SIG-M5 treated with dmso at 0.1 percent for 504 hours (cell line): ENCODE results near the gene NDUFB5.

Source experiments
- DNase-seq: peaks from one replicate; lab custom pipeline; 2025; ENCODE audit not compliant: unreplicated experiment; lab: John Stamatoyannopoulos, UW

The NDUFB5 gene

GRCh38 chr3:179604321-179605078 lies at the start of gene NDUFB5, which contains the start of gene MRPL47:
Gene NDUFB5, plus strand, starts transcription at chr3:179604794. Its CDS starts 22 bp downstream, at chr3:179604816.
Gene MRPL47, minus strand, starts transcription at chr3:179604638. Its CDS starts 14 bp downstream, at chr3:179604624.
- peak; percentile 99 for DNase-seq

- DNase-seq, result peak; percentile 54
These were observed 45.7 kb upstream of the NDUFB5 start for GRCh38 chr3:179558742-179559364.

GRCh38 chr3:179560791-179561190 lies 43.8 kb upstream of the NDUFB5 start:
- DNase-seq, result no peak

GRCh38 chr3:179562591-179563270 lies 41.9 kb upstream of the NDUFB5 start, which contains the start of gene ACTL6A:
Gene ACTL6A, plus strand, starts transcription at chr3:179562926. Its CDS starts 167 bp downstream, at chr3:179563093.
- DNase-seq, result peak; percentile 100

- DNase-seq, result peak; percentile 86
These were observed 41.3 kb upstream of the NDUFB5 start for GRCh38 chr3:179563271-179563783.

GRCh38 chr3:179565496-179565895 lies 39.1 kb upstream of the NDUFB5 start:
- DNase-seq, result no peak

- no peak for DNase-seq
These were observed 23.6 kb upstream of the NDUFB5 start for GRCh38 chr3:179580992-179581391.

- no peak for DNase-seq
These were observed 15.5 kb upstream of the NDUFB5 start for GRCh38 chr3:179589143-179589542.

- no peak for DNase-seq
These were observed 13.9 kb upstream of the NDUFB5 start for GRCh38 chr3:179590669-179591068.

- no peak for DNase-seq
These were observed 13.3 kb upstream of the NDUFB5 start for GRCh38 chr3:179591313-179591712.

GRCh38 chr3:179599531-179599930 lies 5.1 kb upstream of the NDUFB5 start:
- no peak for DNase-seq

- DNase-seq, result peak; percentile 18
These were observed 1.3 kb upstream of the NDUFB5 start for GRCh38 chr3:179603321-179603720.

GRCh38 chr3:179603831-179604230 lies 763 bp upstream of the NDUFB5 start:
- peak; percentile 60 for DNase-seq

GRCh38 chr3:179606534-179607085 lies 2.0 kb downstream of the NDUFB5 start:
- peak; percentile 84 for DNase-seq

GRCh38 chr3:179608931-179609720 lies 4.5 kb downstream of the NDUFB5 start:
- DNase-seq, result peak; percentile 75

- DNase-seq, result no peak
These were observed 5.5 kb downstream of the NDUFB5 start for GRCh38 chr3:179610066-179610465.

GRCh38 chr3:179613807-179614206 lies 9.2 kb downstream of the NDUFB5 start:
- no peak for DNase-seq

GRCh38 chr3:179615458-179616173 lies 11.0 kb downstream of the NDUFB5 start:
- no peak for DNase-seq

GRCh38 chr3:179622023-179622422 lies 17.4 kb downstream of the NDUFB5 start:
- DNase-seq, result no peak

GRCh38 chr3:179624451-179624850 lies 19.9 kb downstream of the NDUFB5 start:
- DNase-seq, result no peak
